ENCODE data around the gene RANBP10. TPM values are rescaled to one million over a fixed set of nuclear protein-coding genes. Genes with fewer than 3 reads are reported as not detected.

RANBP10 gene
- total and polyA plus RNA-seq, 2 of the 8 experiments (the other 6 are each of a cell fraction or from before 2014, with no cell fraction given) = 14.2 to 16.8 TPM

GRCh38 chr16:67775273-67775672 is 31.1 kb downstream of the RANBP10 start (continued):
- TF ChIP-seq CHD7 (IDR thresholded peaks at IDR 0.05; ENCODE audit: insufficient replicate concordance, low read length) = no peak
- TF ChIP-seq CHD2 (IDR thresholded peaks at IDR 0.05; ENCODE audit: low read length) = no peak
- no peak for TF ChIP-seq TEAD4 (IDR thresholded peaks at IDR 0.05; ENCODE audit: low read depth, low read length)
- TF ChIP-seq SIX5 (IDR thresholded peaks at IDR 0.05; ENCODE audit: low read depth, low read length) = no peak
- no peak for TF ChIP-seq SIN3A (conservative IDR thresholded peaks at IDR 0.05 in 1 of 2, IDR thresholded peaks at IDR 0.05 in 1 of 2; ENCODE audit: low read depth in 1 of 2, low read length in 2 of 2)
- TF ChIP-seq TAF1 (IDR thresholded peaks at IDR 0.05; ENCODE audit: low read depth, low read length) = no peak
- TF ChIP-seq, protein P1, sequence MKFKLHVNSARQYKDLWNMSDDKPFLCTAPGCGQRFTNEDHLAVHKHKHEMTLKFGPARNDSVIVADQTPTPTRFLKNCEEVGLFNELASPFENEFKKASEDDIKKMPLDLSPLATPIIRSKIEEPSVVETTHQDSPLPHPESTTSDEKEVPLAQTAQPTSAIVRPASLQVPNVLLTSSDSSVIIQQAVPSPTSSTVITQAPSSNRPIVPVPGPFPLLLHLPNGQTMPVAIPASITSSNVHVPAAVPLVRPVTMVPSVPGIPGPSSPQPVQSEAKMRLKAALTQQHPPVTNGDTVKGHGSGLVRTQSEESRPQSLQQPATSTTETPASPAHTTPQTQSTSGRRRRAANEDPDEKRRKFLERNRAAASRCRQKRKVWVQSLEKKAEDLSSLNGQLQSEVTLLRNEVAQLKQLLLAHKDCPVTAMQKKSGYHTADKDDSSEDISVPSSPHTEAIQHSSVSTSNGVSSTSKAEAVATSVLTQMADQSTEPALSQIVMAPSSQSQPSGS (IDR thresholded peaks at IDR 0.05; ENCODE audit: low read length) = no peak
